HepG2 (cell line): ENCODE results near the gene TRIM4. TPM values are rescaled to one million over a fixed set of nuclear protein-coding genes. Genes with fewer than 3 reads are reported as not detected.

Source experiments
- ATF7 ChIP-seq, 2 experiments: fragments of 450-650 bp in 1 of 2; sonication (generic) in 1 of 2; formaldehyde crosslinking in 1 of 2; IDR thresholded peaks; 2 replicates each; pipeline versions ENCODE4 v1.4.0 to v1.6.1; 2016 to 2020; ENCODE audit warnings: antibody characterized with exemption in 1 of 2, mild to moderate bottlenecking in 1 of 2, missing genetic modification reagents in 1 of 2
- EHMT2 ChIP-seq: fragments of 200-600 bp; sonication (generic); IDR thresholded peaks from 2 replicates; pipeline ENCODE4 v1.7.0; 2017; ENCODE audit warnings: antibody characterized with exemption, low read depth, low read length, borderline replicate concordance
- GATA4 ChIP-seq: sonication (generic); IDR thresholded peaks from 2 replicates; pipeline ENCODE4 v1.6.1; 2016; ENCODE audit warnings: antibody characterized with exemption, low read depth, borderline replicate concordance
- IRF9 ChIP-seq: sonication (generic); formaldehyde crosslinking; IDR thresholded peaks from 2 replicates; pipeline ENCODE4 v1.8.0; 2022; ENCODE audit warnings: missing genetic modification reagents, mild to moderate bottlenecking, borderline replicate concordance
- KAT8 ChIP-seq: IDR thresholded peaks from 2 replicates; pipeline ENCODE4 v1.6.1; 2016; ENCODE audit warnings: missing genetic modification reagents, missing compliant biosample characterization
- KIAA2018 ChIP-seq: sonication (generic); formaldehyde crosslinking; IDR thresholded peaks from 2 replicates; pipeline ENCODE4 v1.5.0; 2020; ENCODE audit warnings: mild to moderate bottlenecking, missing genetic modification reagents, borderline replicate concordance
- MEIS2 ChIP-seq: sonication (generic); formaldehyde crosslinking; IDR thresholded peaks from 2 replicates; pipeline ENCODE4 v1.9.0; 2021; ENCODE audit warnings: mild to moderate bottlenecking, missing genetic modification reagents
- POLR2AphosphoS2 ChIP-seq: IDR thresholded peaks from 2 replicates; pipeline ENCODE4 v1.6.1; 2011; ENCODE audit warnings: low read depth, low read length, improper control_type of control experiment
- RBFOX2 ChIP-seq: fragments of 200-400 bp; formaldehyde crosslinking; IDR thresholded peaks from 2 replicates; pipeline ENCODE4 v1.6.1; 2017; ENCODE audit warnings: low read depth, mild to moderate bottlenecking, low read length
- SAP130 ChIP-seq: IDR thresholded peaks from 2 replicates; pipeline ENCODE4 v1.6.1; 2016; ENCODE audit warnings: low read depth
- TARDBP ChIP-seq: sonication (generic); formaldehyde crosslinking; IDR thresholded peaks from 2 replicates; pipeline ENCODE4 v1.8.0; 2022; ENCODE audit warnings: mild to moderate bottlenecking, missing genetic modification reagents
- THYN1 ChIP-seq: sonication (generic); formaldehyde crosslinking; IDR thresholded peaks from 2 replicates; pipeline ENCODE4 v1.8.1; 2023; ENCODE audit warnings: low read depth, mild to moderate bottlenecking, moderate library complexity, missing genetic modification reagents, borderline replicate concordance
- ZNF333 ChIP-seq: sonication (generic); formaldehyde crosslinking; IDR thresholded peaks from 2 replicates; pipeline ENCODE4 v1.4.0; 2020; ENCODE audit warnings: mild to moderate bottlenecking, missing genetic modification reagents, borderline replicate concordance
- polyA plus RNA-seq, 8 experiments: library from polyadenylated mRNA; depleted of rRNA in 3 of 8; stranded (reverse) in 7 of 8; unstranded in 1 of 8; fragments of >200 nt; fragmentation: Illumina TruSeq in 4 of 8; extraction: Trizol in 4 of 8; gene quantifications; 2 replicates each; pipeline versions ENCODE4 v1.2.1 to v1.2.3, GENCODE V29; 2011 to 2016; ENCODE audit warnings: low read depth in 4 of 8, missing spikeins in 1 of 8, mixed read lengths in 1 of 8; ENCODE audit not compliant: insufficient read depth in 1 of 8
- total RNA-seq, 5 experiments: library from RNA; depleted of rRNA; stranded (reverse); fragments of >200 nt; fragmentation: Illumina TruSeq; extraction: Trizol; gene quantifications; 2 replicates each; pipeline ENCODE4 v1.2.3, GENCODE V29; 2016; ENCODE audit warnings: low read depth in 1 of 5
- TF ChIP-seq, protein P1 (sequence below): IDR thresholded peaks from 2 replicates; pipeline ENCODE4 v1.6.1; 2016; ENCODE audit warnings: mild to moderate bottlenecking
- TF ChIP-seq, protein P2 (sequence below): sonication (generic); formaldehyde crosslinking; IDR thresholded peaks from 2 replicates; pipeline ENCODE4 v1.8.0; 2022; ENCODE audit warnings: mild to moderate bottlenecking, missing genetic modification reagents; ENCODE audit not compliant: insufficient replicate concordance

Gene TRIM4
- total and polyA plus RNA-seq, 2 of the 13 experiments (the other 11 are each of a cell fraction or from before 2014, with no cell fraction given) = 17.6 to 21.7 TPM

DNA sequence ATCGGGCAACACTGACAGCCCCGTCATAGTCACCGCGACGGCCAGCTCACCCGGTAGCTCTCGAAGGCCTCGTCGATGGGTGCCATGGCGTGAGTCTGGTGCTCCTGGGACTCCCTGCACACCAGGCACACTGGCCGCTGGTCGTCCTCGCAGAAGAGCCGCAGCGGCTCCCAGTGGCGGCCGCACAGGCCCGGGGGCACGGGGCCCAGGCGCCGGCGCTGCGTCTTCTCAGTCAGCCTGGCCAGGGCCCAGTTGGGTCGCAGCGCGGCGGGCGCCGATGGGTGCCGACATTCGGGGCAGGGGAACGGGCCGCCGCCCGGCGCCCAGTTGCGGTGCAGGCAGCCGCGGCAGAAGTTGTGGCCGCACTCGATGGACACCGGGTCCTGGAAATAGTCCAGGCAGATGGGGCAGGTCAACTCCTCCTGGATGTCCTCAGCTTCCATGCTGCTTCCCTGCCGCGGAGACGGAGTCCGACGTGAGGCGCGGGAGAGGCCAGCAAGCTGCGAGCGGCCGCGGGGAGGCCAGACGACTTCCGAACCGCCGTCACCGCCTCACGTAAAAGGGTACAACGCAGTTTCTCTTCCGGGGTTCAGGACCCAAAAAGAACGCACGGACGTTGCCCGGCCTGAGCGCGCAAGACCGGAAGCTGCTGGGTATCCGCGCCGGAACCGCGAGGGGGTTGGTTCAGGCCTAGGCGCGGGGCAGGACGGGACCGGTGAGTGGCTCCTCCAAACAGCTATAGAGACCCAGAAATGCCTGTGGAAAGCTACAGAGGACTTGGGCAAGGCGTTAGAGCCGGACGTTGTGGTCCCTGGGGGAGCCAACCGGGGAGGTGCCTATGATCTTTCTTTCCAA is at the start of gene TRIM4 (continued):
- TF ChIP-seq MEIS2 = no peak
- TF ChIP-seq, protein P1, sequence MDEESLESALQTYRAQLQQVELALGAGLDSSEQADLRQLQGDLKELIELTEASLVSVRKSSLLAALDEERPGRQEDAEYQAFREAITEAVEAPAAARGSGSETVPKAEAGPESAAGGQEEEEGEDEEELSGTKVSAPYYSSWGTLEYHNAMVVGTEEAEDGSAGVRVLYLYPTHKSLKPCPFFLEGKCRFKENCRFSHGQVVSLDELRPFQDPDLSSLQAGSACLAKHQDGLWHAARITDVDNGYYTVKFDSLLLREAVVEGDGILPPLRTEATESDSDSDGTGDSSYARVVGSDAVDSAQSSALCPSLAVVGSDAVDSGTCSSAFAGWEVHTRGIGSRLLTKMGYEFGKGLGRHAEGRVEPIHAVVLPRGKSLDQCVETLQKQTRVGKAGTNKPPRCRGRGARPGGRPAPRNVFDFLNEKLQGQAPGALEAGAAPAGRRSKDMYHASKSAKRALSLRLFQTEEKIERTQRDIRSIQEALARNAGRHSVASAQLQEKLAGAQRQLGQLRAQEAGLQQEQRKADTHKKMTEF (CRISPR knock-in tag) = peak; percentile 74; the same call in 1 of the 2 replicates
- TF ChIP-seq POLR2AphosphoS2 = no peak
- TF ChIP-seq IRF9 = peak; percentile 85
- peak; percentile 97 for TF ChIP-seq KAT8 (CRISPR knock-in tag)
- TF ChIP-seq THYN1 (CRISPR knock-in tag) = no peak
- TF ChIP-seq ATF7 (IDR thresholded peaks at IDR 0.05) = no peak
- no peak for TF ChIP-seq ATF7 (CRISPR knock-in tag; IDR thresholded peaks at IDR 0.05)
- no peak for TF ChIP-seq KIAA2018 (CRISPR knock-in tag)
- TF ChIP-seq EHMT2 = no peak
- TF ChIP-seq, protein P2, sequence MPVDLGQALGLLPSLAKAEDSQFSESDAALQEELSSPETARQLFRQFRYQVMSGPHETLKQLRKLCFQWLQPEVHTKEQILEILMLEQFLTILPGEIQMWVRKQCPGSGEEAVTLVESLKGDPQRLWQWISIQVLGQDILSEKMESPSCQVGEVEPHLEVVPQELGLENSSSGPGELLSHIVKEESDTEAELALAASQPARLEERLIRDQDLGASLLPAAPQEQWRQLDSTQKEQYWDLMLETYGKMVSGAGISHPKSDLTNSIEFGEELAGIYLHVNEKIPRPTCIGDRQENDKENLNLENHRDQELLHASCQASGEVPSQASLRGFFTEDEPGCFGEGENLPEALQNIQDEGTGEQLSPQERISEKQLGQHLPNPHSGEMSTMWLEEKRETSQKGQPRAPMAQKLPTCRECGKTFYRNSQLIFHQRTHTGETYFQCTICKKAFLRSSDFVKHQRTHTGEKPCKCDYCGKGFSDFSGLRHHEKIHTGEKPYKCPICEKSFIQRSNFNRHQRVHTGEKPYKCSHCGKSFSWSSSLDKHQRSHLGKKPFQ = no peak
- peak; percentile 87 for TF ChIP-seq ZNF333 (CRISPR knock-in tag)
- peak; percentile 94 for TF ChIP-seq RBFOX2
- peak; percentile 73; the same call in 1 of the 2 replicates for TF ChIP-seq TARDBP (CRISPR knock-in tag)
- TF ChIP-seq GATA4 = no peak
- peak; percentile 94 for TF ChIP-seq SAP130 (CRISPR knock-in tag)
